ENCODE data around the gene AMPD1. TPM values are rescaled to one million over a fixed set of nuclear protein-coding genes. Genes with fewer than 3 reads are reported as not detected.

AMPD1 gene
- total RNA-seq, 1 experiment from 2014 or later, result 0.19 TPM

DNA sequence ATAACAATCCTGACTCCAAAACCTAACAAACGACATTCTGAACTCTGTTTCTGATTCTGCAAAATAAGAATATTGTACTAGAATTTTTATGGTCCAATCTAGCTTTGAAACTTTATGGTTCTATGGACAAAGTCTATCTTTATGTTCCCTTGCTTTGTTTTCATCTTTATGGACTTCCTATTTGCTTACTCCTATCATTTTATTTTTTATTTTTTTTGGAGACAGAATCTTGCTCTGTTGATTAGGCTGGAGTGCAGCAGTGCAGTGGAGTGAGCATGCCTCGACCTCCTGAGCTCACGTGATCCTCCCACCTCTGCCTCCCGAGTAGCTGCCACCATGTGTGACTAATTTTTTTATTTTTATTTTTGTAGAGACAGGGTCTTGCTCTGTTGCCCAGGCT is 17.6 kb upstream of the AMPD1 start:
- BruUV-seq (replicated peaks), result no TSS peak
- H3K4me1 ChIP-seq (ENCODE audit: insufficient read depth, low read length, poor library complexity, severe bottlenecking), result peaks cover 7% of the 10 kb centered on the region
- H3K36me3 ChIP-seq (ENCODE audit: insufficient read depth, low read length, poor library complexity, severe bottlenecking), result peaks cover 60% of the 10 kb centered on the region
- no peak overlapping the region for H3K4me3 ChIP-seq (ENCODE audit: low read depth, low read length, poor library complexity, severe bottlenecking)
- intact Hi-C loops (cut with micrococcal nuclease; ENCODE audit: unreplicated experiment), result no loop called here
- H3K9me3 ChIP-seq (ENCODE audit: low read depth, low read length, poor library complexity, severe bottlenecking), result no peaks in the 10 kb centered on the region
- no peaks in the 10 kb centered on the region for H3K27me3 ChIP-seq (replicated peaks; ENCODE audit: insufficient read depth, low read depth, low read length, poor library complexity)
- no peak for DNase-seq (ENCODE audit: low spot score)
- ChIA-PET CTCF (no interaction called here), POLR2A (ENCODE audit: low non-redundant PET) (interaction anchor here (0.5 to 0.7 kb wide), 2 partner anchors 35 to 702 kb away, joined by 4 to 5 read pairs; no protein-coding TSS in a partner anchor)
- no peak overlapping the region for H3K27ac ChIP-seq (ENCODE audit: low read depth, low read length, poor library complexity, severe bottlenecking)
- TF ChIP-seq, protein P1, sequence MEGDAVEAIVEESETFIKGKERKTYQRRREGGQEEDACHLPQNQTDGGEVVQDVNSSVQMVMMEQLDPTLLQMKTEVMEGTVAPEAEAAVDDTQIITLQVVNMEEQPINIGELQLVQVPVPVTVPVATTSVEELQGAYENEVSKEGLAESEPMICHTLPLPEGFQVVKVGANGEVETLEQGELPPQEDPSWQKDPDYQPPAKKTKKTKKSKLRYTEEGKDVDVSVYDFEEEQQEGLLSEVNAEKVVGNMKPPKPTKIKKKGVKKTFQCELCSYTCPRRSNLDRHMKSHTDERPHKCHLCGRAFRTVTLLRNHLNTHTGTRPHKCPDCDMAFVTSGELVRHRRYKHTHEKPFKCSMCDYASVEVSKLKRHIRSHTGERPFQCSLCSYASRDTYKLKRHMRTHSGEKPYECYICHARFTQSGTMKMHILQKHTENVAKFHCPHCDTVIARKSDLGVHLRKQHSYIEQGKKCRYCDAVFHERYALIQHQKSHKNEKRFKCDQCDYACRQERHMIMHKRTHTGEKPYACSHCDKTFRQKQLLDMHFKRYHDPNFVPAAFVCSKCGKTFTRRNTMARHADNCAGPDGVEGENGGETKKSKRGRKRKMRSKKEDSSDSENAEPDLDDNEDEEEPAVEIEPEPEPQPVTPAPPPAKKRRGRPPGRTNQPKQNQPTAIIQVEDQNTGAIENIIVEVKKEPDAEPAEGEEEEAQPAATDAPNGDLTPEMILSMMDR (conservative IDR thresholded peaks at IDR 0.05; ENCODE audit: low read depth, low read length), result no peak
- TF ChIP-seq EZH2 (IDR thresholded peaks at IDR 0.05; ENCODE audit: borderline replicate concordance, low read depth, low read length, poor library complexity, severe bottlenecking), result no peak

DNA sequence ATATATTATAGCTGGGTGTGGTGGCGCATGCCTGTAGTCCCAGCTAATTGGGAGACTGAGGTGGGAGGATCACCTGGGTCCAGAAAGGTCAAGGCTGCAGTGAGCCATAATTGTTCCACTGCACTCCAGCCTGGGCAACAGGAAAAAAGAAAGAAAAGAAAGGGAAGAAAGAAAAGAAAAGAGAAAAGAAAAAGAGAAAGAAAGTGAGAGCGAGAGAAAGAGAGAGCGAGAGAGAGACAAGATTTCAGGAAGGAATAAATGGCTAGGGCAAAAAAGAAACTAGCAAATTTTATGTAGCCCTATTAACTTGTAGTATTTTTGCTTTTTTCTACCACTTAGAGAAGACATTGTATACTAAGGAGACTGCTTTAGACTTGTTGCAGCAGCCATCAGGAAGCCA is 15.0 kb upstream of the AMPD1 start:
- H3K36me3 ChIP-seq (ENCODE audit: insufficient read depth, low read length, poor library complexity, severe bottlenecking), result peaks cover 67% of the 10 kb centered on the region
- H3K27ac ChIP-seq (ENCODE audit: low read depth, low read length, poor library complexity, severe bottlenecking), result no peak overlapping the region
- TF ChIP-seq, protein P1 (conservative IDR thresholded peaks at IDR 0.05; ENCODE audit: low read depth, low read length), result no peak
- no peak for TF ChIP-seq EZH2 (IDR thresholded peaks at IDR 0.05; ENCODE audit: borderline replicate concordance, low read depth, low read length, poor library complexity, severe bottlenecking)
- H3K4me1 ChIP-seq (ENCODE audit: insufficient read depth, low read length, poor library complexity, severe bottlenecking), result no peaks in the 10 kb centered on the region
- no peaks in the 10 kb centered on the region for H3K9me3 ChIP-seq (ENCODE audit: low read depth, low read length, poor library complexity, severe bottlenecking)
- CTCF ChIA-PET, result no interaction called here
- POLR2A ChIA-PET (ENCODE audit: low non-redundant PET), result no interaction called here
- intact Hi-C loops (cut with micrococcal nuclease; ENCODE audit: unreplicated experiment), result no loop called here
- no TSS peak for BruUV-seq (replicated peaks)
- no peaks in the 10 kb centered on the region for H3K27me3 ChIP-seq (replicated peaks; ENCODE audit: insufficient read depth, low read depth, low read length, poor library complexity)
- DNase-seq (ENCODE audit: low spot score), result no peak
- H3K4me3 ChIP-seq (ENCODE audit: low read depth, low read length, poor library complexity, severe bottlenecking), result no peak overlapping the region

DNA sequence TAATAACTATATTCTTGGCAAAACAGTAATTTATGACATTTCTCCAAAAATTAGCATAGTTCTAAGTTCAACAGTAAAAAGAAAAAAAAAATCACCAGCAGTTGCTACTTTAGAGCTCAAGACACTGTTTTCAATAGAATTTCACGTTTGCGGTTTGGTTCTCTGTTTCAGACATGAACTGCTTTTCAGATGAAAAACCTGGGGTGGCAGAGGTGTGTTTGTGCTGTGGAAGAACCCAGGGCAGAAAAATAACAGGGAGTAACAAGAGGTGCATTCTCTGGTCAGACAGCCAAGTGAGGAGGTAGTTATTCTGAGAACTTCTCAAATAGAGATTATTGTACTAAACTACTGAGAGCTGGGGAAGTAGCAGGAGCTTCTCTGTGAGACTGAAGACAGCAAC is 12.3 kb upstream of the AMPD1 start:
- Histone ChIP-seq H3K36me3 (ENCODE audit: insufficient read depth, low read length, poor library complexity, severe bottlenecking) (peaks cover 47% of the 10 kb centered on the region), H3K4me1 (ENCODE audit: insufficient read depth, low read length, poor library complexity, severe bottlenecking) (no peaks in the 10 kb centered on the region), H3K27me3 (replicated peaks; ENCODE audit: insufficient read depth, low read depth, low read length, poor library complexity) (no peaks in the 10 kb centered on the region), H3K9me3 (ENCODE audit: low read depth, low read length, poor library complexity, severe bottlenecking) (no peaks in the 10 kb centered on the region), H3K27ac (ENCODE audit: low read depth, low read length, poor library complexity, severe bottlenecking) (no peak overlapping the region), H3K4me3 (ENCODE audit: low read depth, low read length, poor library complexity, severe bottlenecking) (no peak overlapping the region)
- intact Hi-C loops (cut with micrococcal nuclease; ENCODE audit: unreplicated experiment), result no loop called here
- DNase-seq (ENCODE audit: low spot score), result no peak
- no TSS peak for BruUV-seq (replicated peaks)
- ChIA-PET CTCF (no interaction called here), POLR2A (ENCODE audit: low non-redundant PET) (interaction anchor here (0.6 kb wide), 1 partner anchor 15 kb away, joined by 10 read pairs; no protein-coding TSS in a partner anchor)
- TF ChIP-seq EZH2 (IDR thresholded peaks at IDR 0.05; ENCODE audit: borderline replicate concordance, low read depth, low read length, poor library complexity, severe bottlenecking), result no peak
- TF ChIP-seq, protein P1 (conservative IDR thresholded peaks at IDR 0.05; ENCODE audit: low read depth, low read length), result no peak
